ENCODE data around the gene ACOT4. TPM values are rescaled to one million over a fixed set of nuclear protein-coding genes. Genes with fewer than 3 reads are reported as not detected.
A peak's percentile ranks its signal among the peaks of the same experiment; 100 is the strongest.

Gene ACOT4
- total and polyA plus RNA-seq, 2 experiments from 2014 or later: 0.24 to 0.61 TPM

- Histone ChIP-seq H3K27ac (no peak overlapping the region), H3K4me1 (ENCODE audit: low read depth) (no peaks in the 10 kb centered on the region), H3K36me3 (no peaks in the 10 kb centered on the region), H3K27me3 (no peaks in the 10 kb centered on the region), H3K4me3 (no peak overlapping the region), H3K9me3 (ENCODE audit: low read depth) (no peaks in the 10 kb centered on the region)
- TF ChIP-seq CTCF (IDR thresholded peaks at IDR 0.05; ENCODE audit: low read depth, low read length): no peak
- no peak for DNase-seq (ENCODE audit: low read depth in 1 of 2, low spot score in 1 of 2)
These were observed 28.6 kb downstream of the ACOT4 start for GRCh38 chr14:73620268-73620667.

- no peaks in the 10 kb centered on the region for H3K9me3 ChIP-seq (ENCODE audit: low read depth)
- no peaks in the 10 kb centered on the region for H3K4me1 ChIP-seq (ENCODE audit: low read depth)
- TF ChIP-seq CTCF (IDR thresholded peaks at IDR 0.05; ENCODE audit: low read depth, low read length): no peak
- no peaks in the 10 kb centered on the region for H3K36me3 ChIP-seq
- no peak for DNase-seq (ENCODE audit: low read depth in 1 of 2, low spot score in 1 of 2)
- no peak overlapping the region for H3K27ac ChIP-seq
- H3K4me3 ChIP-seq: no peak overlapping the region
- H3K27me3 ChIP-seq: no peaks in the 10 kb centered on the region
These were observed 31.9 kb downstream of the ACOT4 start for GRCh38 chr14:73623504-73624054.

- Histone ChIP-seq H3K27ac (no peak overlapping the region), H3K4me3 (no peak overlapping the region), H3K36me3 (no peaks in the 10 kb centered on the region), H3K4me1 (ENCODE audit: low read depth) (no peaks in the 10 kb centered on the region), H3K27me3 (no peaks in the 10 kb centered on the region), H3K9me3 (ENCODE audit: low read depth) (no peaks in the 10 kb centered on the region)
- no peak for TF ChIP-seq CTCF (IDR thresholded peaks at IDR 0.05; ENCODE audit: low read depth, low read length)
- DNase-seq (ENCODE audit: low read depth in 1 of 2, low spot score in 1 of 2): peak in 1 of 2 donors; percentile 7
These were observed 34.0 kb downstream of the ACOT4 start for GRCh38 chr14:73625706-73626105.

- no peak for DNase-seq (ENCODE audit: low read depth in 1 of 2, low spot score in 1 of 2)
- Histone ChIP-seq H3K9me3 (ENCODE audit: low read depth) (no peaks in the 10 kb centered on the region), H3K27ac (no peak overlapping the region), H3K27me3 (no peaks in the 10 kb centered on the region), H3K4me1 (ENCODE audit: low read depth) (no peaks in the 10 kb centered on the region), H3K4me3 (no peak overlapping the region), H3K36me3 (no peaks in the 10 kb centered on the region)
- TF ChIP-seq CTCF (IDR thresholded peaks at IDR 0.05; ENCODE audit: low read depth, low read length): no peak
These were observed 35.5 kb downstream of the ACOT4 start for GRCh38 chr14:73627151-73627558.

GRCh38 chr14:73630009-73630780 is 38.5 kb downstream of the ACOT4 start:
- Histone ChIP-seq H3K4me3 (no peak overlapping the region), H3K9me3 (ENCODE audit: low read depth) (no peaks in the 10 kb centered on the region), H3K27me3 (no peaks in the 10 kb centered on the region), H3K4me1 (ENCODE audit: low read depth) (no peaks in the 10 kb centered on the region), H3K27ac (no peak overlapping the region), H3K36me3 (no peaks in the 10 kb centered on the region)
- no peak for TF ChIP-seq CTCF (IDR thresholded peaks at IDR 0.05; ENCODE audit: low read depth, low read length)
- DNase-seq (ENCODE audit: low read depth in 1 of 2, low spot score in 1 of 2): no peak

Measured in cardiac muscle cell (in vitro differentiated cells and primary cell).